GM19467 (cell line): ENCODE data around the gene ADGRL3.

Experiments
- ATAC-seq: cut with Tn5 transposase; IDR thresholded peaks from one replicate; pipeline ENCODE4 v1.9.1; 2021; ENCODE audit warnings: mild to moderate bottlenecking, moderate library complexity; ENCODE audit not compliant: unreplicated experiment

The ADGRL3 gene

DNA sequence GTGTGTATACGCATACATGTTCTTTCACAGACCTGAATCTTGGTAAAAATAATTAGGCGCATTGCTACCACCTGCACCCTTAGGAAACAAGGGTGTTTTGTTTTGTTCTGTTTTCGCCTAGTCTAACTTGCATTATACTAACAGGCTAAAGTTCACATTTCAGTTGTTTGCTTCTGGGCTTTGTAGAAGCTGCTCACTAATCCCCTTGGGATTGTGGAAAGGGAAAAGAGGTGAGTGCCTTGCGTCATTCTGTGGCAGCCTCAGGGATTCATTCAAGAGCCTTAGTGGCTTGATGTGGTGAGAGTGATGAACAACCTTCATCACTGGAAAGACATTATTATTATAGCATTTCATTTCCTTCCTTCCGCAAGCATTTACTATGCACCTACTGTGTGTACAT lies 331.1 kb downstream of the ADGRL3 start:
- ATAC-seq = no peak

DNA sequence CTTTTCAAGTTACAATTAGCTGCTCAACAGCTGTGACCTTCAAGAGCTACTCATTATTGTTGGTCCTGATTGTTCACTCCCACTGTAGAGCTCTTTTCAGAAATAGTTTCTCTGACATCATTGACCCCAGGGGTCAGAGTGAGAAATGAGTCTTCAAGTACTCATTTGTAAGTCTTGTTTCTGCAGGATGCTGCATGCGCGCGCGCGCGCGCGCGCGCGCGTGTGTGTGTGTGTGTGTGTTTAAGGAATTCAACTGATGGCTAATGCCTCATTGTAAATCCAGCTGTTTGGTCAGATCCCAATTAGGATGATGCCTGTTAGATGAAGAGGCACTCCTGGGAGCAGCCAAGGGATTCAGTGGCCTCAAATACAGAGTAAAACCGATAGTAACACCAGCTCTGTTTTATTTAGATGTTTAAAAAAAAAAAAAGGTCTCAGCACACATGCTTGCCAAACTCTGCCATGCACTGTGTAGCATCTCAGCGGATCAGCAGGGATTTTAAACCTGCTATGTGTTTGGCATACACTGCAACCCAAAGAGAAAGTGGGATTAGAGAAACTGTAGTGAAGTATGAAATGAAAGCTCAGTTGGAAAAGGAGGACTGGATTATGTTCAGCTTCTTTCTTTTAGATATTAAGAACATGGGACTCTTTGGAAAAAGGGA lies 332.3 kb downstream of the ADGRL3 start:
- ATAC-seq = no peak

- no peak for ATAC-seq
Measured at GRCh38 chr4:61533140-61533539, 333.0 kb downstream of the ADGRL3 start.

DNA sequence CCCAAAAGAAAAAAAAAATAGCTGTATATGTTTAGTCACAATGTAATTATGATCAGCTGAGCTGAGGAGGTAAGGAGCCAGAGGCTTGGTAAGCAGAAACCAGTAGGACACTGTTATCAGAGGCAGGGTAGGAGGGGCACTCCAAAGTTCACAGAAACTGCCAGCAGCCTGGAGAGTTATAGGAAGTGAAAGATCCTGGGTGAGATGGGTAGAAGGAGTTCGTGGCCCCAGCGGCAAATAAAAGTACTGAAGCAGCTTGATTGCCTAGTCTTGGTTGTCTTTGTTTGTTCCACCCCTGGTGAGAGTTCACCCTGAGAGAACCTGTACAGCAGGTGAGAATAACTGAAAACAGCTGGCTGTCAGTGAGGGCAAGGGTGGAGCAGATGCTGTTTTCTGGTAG lies 340.8 kb downstream of the ADGRL3 start:
- ATAC-seq = no peak

- no peak for ATAC-seq
Measured at GRCh38 chr4:61541459-61541858, 341.3 kb downstream of the ADGRL3 start.

GRCh38 chr4:61543976-61544375 lies 343.9 kb downstream of the ADGRL3 start:
- ATAC-seq = no peak

DNA sequence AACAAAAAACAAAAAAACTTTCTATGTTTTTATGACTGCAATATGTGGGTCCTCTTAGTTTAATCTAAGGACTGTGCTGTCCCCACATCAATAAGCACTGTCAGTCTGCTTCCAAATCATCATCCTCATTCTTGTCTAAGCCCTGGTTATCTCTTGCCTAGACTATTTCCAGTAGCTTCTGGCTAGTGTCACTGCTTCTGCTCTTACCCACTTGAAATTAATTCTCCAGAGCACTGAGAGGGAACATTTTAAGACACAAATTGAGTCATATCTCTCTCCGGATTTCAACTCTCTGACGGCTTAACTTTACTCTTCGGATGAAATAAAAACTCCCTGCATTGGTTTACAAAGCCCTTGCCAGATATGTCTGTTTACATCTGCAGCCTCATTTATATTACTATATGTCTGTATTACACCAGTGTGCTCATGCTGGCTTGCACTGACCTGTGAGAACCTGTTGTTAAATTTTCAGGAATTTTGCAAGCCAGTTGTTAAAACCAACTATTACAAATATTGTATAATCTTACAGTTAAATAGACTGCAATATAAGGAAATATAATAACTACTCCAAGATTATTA lies 345.9 kb downstream of the ADGRL3 start:
- no peak for ATAC-seq

DNA sequence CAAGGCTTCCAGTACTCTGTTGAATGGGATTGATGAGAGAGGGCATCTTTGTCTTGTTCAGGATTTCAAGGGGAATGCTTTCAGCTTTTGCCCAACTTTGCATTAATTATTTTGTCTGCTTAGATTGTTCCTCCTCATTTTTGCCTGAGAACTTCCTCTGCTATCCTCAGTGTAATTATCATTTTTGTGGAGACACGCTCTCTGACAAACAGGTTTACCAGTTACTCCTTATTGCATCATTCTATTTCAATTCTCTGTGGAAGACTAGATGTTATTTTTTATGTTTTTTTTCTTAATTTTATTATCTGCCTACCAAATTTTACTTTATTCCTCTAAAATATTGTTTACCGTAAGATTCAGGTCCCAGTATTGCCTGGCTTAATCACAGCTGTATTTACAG lies 349.2 kb downstream of the ADGRL3 start:
- ATAC-seq = no peak

- ATAC-seq = no peak
Measured at GRCh38 chr4:61553557-61554125, 353.5 kb downstream of the ADGRL3 start.

- ATAC-seq = no peak
Measured at GRCh38 chr4:61555789-61556188, 355.7 kb downstream of the ADGRL3 start.

DNA sequence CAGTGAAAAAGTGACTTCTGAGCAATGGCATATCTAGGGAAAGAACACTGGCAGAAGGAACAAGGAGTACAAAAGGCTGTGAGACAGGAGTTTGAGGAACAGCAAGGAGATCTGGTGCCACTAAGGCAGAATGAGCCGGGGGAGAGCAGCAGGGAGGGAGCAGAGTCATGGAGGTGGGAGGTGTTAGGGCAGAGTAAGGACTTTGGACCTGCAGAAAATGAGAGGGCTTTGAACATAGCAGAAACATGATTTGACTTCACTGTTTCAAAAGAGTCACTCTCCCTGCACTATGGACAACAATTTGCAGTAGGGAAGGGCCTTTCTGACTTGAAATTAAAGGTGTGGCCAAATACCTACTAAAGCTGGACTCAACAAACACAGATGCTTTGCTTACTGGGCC lies 356.2 kb downstream of the ADGRL3 start:
- no peak for ATAC-seq

GRCh38 chr4:61559396-61559795 lies 359.3 kb downstream of the ADGRL3 start:
- no peak for ATAC-seq

GRCh38 chr4:61561028-61561427 lies 360.9 kb downstream of the ADGRL3 start:
- no peak for ATAC-seq

DNA sequence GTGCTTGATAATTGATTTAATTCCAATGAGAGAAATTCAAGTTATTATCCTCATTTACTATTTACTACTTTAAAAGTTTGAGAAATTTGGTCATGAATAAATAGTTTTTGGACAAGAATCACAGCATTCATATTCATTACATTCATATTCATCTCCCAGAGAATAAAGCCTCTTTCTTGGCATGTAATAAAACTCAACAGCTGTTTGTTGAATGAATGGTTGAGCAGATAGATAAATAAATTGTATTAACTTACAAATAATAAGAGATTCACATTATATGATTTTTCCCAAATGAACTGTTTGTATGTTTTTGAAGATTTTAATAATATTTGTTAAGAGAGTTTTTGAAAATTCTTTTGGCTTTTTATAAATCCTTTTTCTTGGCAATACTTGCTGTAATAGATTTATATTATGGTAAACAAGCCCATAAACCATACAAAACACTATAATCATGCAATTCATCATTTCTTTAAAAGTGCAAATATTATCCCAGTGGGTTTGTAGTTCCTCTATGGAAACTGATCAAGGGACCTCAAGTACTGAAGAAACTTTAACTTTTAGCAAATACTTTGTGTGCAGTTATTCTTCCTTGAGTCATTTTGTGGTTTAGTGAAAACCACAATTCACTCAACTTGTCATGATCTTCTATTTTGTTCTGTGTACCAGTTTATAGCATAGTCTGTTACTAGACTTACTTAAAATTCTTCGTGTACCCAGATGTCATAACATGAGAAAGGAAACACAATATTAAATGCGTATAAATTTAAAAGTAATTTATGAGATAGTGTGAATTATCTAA lies 371.8 kb downstream of the ADGRL3 start:
- ATAC-seq = no peak

DNA sequence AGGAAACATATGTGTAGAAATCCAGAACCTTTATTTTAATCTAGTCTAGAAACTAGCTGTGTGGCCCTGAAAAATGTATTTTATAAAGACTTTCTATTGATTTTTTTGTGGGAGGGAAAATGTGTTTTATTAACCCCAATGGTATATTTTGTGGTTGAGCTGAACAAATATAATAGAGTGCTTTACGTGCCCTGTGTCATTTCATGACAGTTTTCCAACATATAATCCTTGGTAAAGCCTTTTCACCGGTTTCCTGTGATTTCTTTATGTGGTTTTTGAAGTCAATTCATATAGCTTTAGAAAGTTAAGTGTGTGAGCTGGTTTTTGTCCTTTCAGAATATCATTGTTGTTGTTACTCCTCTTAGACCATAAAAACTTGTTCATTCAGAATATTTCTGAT lies 375.7 kb downstream of the ADGRL3 start:
- no peak for ATAC-seq

DNA sequence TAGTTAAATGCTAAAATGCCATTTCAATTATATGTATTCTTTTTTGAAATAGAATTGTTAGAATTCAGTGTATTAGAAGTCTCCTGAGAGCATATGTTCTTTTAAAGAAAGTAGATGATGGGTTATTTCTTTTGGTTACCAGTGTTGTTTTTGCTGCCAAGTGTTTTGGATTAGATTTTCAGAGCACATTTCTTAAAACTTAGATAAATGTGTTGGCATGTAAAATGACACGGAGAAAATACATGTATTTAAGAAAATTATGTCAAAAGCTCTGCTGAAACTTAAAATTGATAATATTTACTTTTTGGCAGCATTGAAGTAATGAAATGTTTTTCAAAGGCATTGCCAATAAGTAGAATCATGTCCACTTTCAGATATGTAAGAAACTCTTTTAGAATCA lies 379.7 kb downstream of the ADGRL3 start:
- ATAC-seq = no peak

DNA sequence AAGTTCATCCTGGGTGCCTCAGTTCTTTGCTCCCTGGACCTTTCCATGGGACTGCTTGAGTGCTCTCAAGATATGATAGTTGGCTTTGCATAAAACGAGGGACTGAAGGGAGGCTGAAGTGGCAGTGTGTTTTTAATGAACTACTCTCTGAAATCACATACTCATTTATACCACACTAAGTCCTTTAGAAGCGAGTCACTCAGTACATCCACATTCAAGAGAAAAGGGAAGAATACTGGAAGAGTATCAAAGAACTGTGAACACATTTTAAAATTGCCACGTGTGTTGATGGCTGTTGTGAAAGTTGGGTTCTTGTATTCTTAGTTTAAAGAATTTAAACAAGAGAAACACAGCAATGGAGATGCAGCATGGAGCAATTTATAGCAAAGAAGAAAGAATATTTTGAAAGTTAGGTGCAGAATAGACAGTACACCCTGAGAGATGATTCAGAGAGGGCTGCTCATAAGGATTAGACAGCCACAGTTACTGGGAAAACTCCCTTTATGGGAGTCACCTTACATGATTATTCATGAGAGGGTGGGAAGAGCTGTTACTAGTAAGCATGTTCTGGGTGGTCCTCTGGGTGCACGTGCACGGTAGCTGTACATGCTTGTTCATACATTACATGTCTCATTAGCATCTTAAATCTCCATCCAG lies 380.7 kb downstream of the ADGRL3 start:
- no peak for ATAC-seq

- ATAC-seq = no peak
Measured at GRCh38 chr4:61583696-61584095, 383.6 kb downstream of the ADGRL3 start.

DNA sequence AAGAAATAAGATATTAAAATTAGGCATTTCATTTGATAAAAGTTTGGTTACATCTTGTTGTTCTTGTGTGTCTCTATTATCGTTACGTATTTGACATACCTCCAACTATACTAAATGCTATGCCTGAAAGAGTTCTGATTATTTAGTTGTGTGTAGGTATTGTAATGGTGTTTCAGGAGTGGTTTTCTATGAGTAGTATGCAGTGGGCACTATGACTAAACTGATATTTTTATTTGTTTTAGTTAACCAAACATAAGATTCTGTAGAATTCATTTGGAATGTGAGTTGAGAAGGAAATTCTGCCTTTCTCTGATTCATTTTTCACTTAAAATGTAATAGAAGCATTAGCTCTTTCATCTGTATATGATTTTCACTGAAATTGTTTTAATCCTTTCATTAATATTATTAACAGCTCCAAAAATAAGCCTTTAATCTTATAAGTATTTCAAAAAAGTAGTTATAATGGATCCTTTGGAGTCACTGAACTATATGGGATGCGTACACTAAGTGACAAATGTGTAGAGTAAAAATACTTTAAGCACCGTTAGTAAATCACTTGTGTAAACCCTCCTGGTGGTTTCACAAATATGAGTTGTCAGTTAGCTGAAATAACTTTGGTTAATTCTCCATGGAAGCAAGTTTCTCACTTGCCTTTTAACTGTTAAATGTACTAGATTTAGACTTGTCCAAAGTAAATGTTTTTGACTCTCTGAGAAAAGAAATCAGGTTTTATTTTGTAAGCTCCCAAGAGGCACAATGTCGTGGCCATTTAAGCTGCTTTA lies 388.7 kb downstream of the ADGRL3 start:
- ATAC-seq = no peak

DNA sequence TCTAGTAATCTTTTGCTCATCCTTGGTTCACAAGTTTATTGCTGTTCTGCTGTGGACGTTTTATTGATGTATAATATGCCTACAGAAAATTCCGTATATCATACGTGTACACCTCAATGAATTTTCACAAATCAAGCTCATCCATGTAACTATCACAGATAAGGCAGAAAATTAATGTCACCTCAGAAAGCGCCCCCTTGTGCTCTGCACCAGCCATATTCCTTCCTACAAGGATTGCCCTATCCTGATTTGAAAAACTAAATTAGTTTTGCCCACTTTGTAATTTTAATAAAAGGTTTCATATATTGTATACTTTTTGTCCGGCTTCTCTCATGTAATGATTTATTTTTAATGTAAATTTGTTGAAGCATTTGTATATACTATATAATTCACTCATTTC lies 390.8 kb downstream of the ADGRL3 start:
- ATAC-seq = no peak
